Brain microvascular endothelial cell (primary cell): Measurements from ENCODE around the gene SLC17A8.

Experiments
- DNase-seq: peaks from one replicate; pipeline ENCODE4 v3.0.0-alpha.2; 2020
- H3K27ac ChIP-seq: fragments of 250-450 bp; sonication (Bioruptor Pico); 2 replicates; pipeline ENCODE4 v1.5.1; 2020; ENCODE audit warnings: mild to moderate bottlenecking, moderate library complexity
- H3K27me3 ChIP-seq: fragments of 250-450 bp; sonication (Bioruptor Pico); replicated peaks from 2 replicates; pipeline ENCODE4 v1.5.1; 2020; ENCODE audit warnings: mild to moderate bottlenecking
- H3K36me3 ChIP-seq: fragments of 250-450 bp; sonication (Bioruptor Pico); replicated peaks from 2 replicates; pipeline ENCODE4 v1.5.1; 2020; ENCODE audit warnings: mild to moderate bottlenecking
- H3K4me3 ChIP-seq: 2 replicates; pipeline ENCODE4 v1.5.1; 2011; ENCODE audit warnings: low read depth, mild to moderate bottlenecking, control low read depth, low read length, moderate library complexity
- in situ Hi-C: cut with HindIII; loops from 2 replicates; pipeline ENCODE4 v1.10.0; 2017; ENCODE audit warnings: low sequenced_read_pairs, low pct_ligation_motif_present
- TF ChIP-seq, protein P1 (sequence below): IDR thresholded peaks from 2 replicates; pipeline ENCODE4 v1.5.1; 2011; ENCODE audit warnings: low read depth, mild to moderate bottlenecking, moderate library complexity, low read length, control low read depth, inconsistent platforms; ENCODE audit errors: missing control alignments

SLC17A8 gene

DNA sequence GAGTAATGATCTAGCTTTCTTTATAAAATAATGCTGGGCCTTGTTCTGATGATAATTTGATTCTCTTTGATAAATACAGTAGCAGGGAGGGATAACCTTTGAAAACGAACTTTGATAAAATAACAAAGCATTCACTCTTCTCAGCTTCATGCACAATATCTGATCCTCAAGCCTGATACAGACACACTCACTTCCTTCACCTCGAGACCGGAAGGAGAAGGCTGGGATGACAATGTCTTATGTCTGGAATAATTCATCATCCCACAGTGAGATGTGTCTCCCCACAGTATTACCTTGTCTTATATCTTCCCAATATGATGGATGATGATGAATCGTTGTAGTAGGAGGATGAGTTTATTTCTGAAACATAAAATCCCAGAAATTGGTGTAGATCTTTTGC lies 101.3 kb downstream of the SLC17A8 start:
- in situ Hi-C loops = no loop called here
- DNase-seq = no peak
- TF ChIP-seq, protein P1, sequence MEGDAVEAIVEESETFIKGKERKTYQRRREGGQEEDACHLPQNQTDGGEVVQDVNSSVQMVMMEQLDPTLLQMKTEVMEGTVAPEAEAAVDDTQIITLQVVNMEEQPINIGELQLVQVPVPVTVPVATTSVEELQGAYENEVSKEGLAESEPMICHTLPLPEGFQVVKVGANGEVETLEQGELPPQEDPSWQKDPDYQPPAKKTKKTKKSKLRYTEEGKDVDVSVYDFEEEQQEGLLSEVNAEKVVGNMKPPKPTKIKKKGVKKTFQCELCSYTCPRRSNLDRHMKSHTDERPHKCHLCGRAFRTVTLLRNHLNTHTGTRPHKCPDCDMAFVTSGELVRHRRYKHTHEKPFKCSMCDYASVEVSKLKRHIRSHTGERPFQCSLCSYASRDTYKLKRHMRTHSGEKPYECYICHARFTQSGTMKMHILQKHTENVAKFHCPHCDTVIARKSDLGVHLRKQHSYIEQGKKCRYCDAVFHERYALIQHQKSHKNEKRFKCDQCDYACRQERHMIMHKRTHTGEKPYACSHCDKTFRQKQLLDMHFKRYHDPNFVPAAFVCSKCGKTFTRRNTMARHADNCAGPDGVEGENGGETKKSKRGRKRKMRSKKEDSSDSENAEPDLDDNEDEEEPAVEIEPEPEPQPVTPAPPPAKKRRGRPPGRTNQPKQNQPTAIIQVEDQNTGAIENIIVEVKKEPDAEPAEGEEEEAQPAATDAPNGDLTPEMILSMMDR = no peak
- Histone ChIP-seq H3K4me3 (no peak overlapping the region), H3K27ac (no peak overlapping the region), H3K27me3 (no peaks in the 10 kb centered on the region), H3K36me3 (no peaks in the 10 kb centered on the region)

DNA sequence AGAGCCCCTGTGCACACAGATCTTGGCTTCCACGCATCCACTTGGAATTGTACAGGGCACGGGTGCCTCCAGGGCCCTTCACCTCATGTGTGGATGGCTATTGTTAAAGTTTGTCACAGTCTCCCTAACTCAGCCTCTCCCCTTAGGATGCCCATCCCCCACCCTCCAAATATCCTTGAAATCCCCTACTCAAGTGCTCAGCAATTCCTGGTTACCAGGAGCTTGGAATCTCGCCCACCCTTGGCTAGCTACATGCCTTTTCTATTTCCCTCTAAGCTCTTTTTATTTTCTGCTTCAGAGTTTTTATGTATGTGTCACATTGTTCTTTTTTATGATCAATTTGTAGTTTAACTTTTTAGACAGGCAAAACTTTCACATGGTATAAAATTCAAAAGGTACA lies 103.8 kb downstream of the SLC17A8 start:
- H3K4me3 ChIP-seq = no peak overlapping the region
- no peak overlapping the region for H3K27ac ChIP-seq
- no peaks in the 10 kb centered on the region for H3K36me3 ChIP-seq
- TF ChIP-seq, protein P1 = no peak
- in situ Hi-C loops = no loop called here
- no peak for DNase-seq
- no peaks in the 10 kb centered on the region for H3K27me3 ChIP-seq

DNA sequence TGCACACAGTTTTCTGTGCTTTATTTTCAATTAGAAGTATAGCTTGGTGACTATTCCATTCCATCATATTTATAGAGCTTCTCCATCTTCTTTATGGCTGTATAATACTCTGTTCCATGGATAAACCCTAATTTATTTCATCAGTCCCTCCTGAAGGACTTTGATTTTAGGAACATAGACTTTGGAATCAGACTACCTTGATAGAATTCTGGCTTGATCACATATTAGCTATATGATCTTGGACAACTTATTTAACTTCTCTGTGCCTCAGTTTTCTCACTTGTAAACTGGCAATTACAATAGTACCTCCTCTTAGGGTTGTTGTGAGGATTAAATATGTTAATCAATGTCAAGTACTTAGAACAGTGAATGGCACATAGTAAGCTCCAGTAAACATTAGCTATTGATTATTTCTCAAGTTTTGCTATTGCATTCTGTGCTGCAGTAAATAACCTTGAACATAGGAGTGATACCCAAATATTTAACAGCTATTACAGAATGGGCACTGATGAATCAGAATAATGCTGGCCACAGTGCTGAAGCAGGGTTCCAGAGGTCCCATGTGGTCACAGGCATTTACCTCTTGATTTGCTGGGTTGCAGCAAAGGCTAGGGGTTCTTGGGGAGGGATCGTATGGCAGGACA lies 104.6 kb downstream of the SLC17A8 start:
- Histone ChIP-seq H3K27me3 (no peaks in the 10 kb centered on the region), H3K27ac (no peak overlapping the region), H3K36me3 (no peaks in the 10 kb centered on the region), H3K4me3 (no peak overlapping the region)
- in situ Hi-C loops = no loop called here
- DNase-seq = no peak
- TF ChIP-seq, protein P1 = no peak

DNA sequence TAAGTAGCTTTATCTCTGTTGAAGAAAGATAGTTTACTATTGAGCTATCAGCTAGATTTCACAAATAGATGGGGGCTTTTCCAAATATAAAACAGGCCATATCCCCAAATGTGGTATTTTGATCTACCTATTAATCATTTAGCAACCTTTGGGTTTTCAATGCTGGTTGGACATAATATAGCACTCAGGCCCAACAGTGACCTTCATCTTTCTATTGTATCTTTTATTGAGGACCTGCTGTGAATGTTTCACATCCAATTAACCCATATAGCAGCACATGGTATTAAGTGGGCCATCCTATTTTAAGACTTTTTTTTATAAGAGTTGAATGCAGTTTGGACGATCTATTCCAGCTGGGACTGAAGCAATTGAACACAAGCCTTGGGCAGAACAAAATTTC lies 106.8 kb downstream of the SLC17A8 start:
- no peak for DNase-seq
- Histone ChIP-seq H3K36me3 (no peaks in the 10 kb centered on the region), H3K27ac (no peak overlapping the region), H3K27me3 (no peaks in the 10 kb centered on the region), H3K4me3 (no peak overlapping the region)
- in situ Hi-C loops = no loop called here
- TF ChIP-seq, protein P1 = no peak

DNA sequence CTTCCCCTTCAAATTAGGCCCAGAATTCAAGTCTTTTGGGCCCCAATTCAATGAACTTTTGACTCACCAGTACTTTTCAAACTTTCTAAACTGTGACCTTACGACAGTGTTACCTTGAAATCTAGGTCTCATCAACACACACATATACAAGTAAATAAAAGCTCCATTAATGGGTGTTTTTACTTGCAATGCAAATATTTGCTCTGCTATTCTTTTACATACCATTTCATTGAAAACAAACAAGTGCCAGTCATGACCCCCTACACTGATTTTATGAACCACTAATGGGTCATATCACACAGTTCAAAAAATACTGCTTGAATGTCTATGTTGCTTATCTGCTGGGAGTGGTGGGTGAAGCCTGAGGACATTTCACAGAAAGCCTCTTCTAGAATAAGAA lies 107.7 kb downstream of the SLC17A8 start:
- Histone ChIP-seq H3K4me3 (no peak overlapping the region), H3K36me3 (no peaks in the 10 kb centered on the region), H3K27ac (no peak overlapping the region), H3K27me3 (no peaks in the 10 kb centered on the region)
- DNase-seq = no peak
- in situ Hi-C loops = no loop called here
- TF ChIP-seq, protein P1 = no peak

DNA sequence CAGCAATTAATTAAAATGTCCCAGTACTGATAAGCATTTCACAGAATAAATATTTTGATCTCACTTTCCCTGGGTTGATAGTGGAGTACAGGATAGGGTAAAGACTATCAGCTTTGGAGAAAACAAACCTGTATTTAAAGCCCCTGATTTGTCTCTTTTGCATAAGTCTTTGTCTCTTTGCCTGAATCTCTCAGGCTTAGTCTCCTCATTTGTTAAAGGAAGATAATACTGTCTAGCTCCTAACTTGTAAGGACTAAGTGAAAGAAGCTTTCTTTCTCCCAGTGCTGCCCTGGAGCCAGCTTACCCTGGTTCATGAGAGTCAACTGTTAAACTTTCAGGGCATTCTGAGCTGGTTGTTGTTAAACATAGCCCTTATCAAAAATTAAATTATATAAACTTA lies 111.3 kb downstream of the SLC17A8 start:
- in situ Hi-C loops = no loop called here
- TF ChIP-seq, protein P1 = no peak

More for the DNA sequence above, 111.3 kb downstream of the SLC17A8 start:
- Histone ChIP-seq H3K36me3 (no peaks in the 10 kb centered on the region), H3K27me3 (no peaks in the 10 kb centered on the region), H3K4me3 (no peak overlapping the region), H3K27ac (no peak overlapping the region)
- no peak for DNase-seq
